Right cardiac atrium (tissue), 5 donors: ENCODE results near the gene KIAA0753. TPM values are rescaled to one million over a fixed set of nuclear protein-coding genes. Genes with fewer than 3 reads are reported as not detected.

Source experiments
- ATAC-seq, 2 donors: fragments of 200-7000 bp; cut with Tn5 transposase; one replicate each; pipeline versions ENCODE4 v1.8.0 to v1.9.1; 2020; ENCODE audit warnings: moderate library complexity in 2 of 2, mild to moderate bottlenecking in 1 of 2
- DNase-seq, 3 donors: peaks; one replicate each; pipeline ENCODE4 v3.0.0-alpha.2; 2020
- H3K27ac ChIP-seq: one replicate; pipeline ENCODE4 v1.5.1; 2013; ENCODE audit warnings: mild to moderate bottlenecking, low read length, control low read depth, moderate library complexity
- H3K27me3 ChIP-seq: one replicate; pipeline ENCODE4 v1.6.1; 2013; ENCODE audit not compliant: control insufficient read depth, insufficient read depth
- H3K4me1 ChIP-seq: one replicate; pipeline ENCODE4 v1.6.1; 2013; ENCODE audit warnings: low read length; ENCODE audit not compliant: control insufficient read depth, insufficient read depth
- H3K4me3 ChIP-seq: one replicate; pipeline ENCODE4 v1.5.1; 2013; ENCODE audit warnings: low read length, control low read depth
- H3K9me3 ChIP-seq: one replicate; pipeline ENCODE4 v1.6.1; 2013; ENCODE audit warnings: low read length; ENCODE audit not compliant: control insufficient read depth
- WGBS: extraction: QIAGEN DNeasy Blood & Tissue Kit; methylation state at CpG from one replicate; pipeline ENCODE4 v1.1.7; 2013; 5-methylcytosine and 5-hydroxymethylcytosine counted together
- intact Hi-C, 4 donors: fragments of 100-400 bp; cut with DNase I; formaldehyde crosslinking; loops; one replicate each; pipeline versions ENCODE4 v1.11.0 to v1.14.0; 2022 to 2023
- long read RNA-seq, 4 donors: library from polyadenylated mRNA; unstranded; transcript quantifications; one replicate each; pipeline ENCODE4 v2.0.0, GENCODE V29; 2020 to 2021
- polyA plus RNA-seq: library from polyadenylated mRNA; stranded (reverse); fragments of 200-250 nt; gene quantifications from one replicate; pipeline ENCODE4 v1.2.3, GENCODE V29; 2013
- total RNA-seq, 4 donors: library from RNA; stranded (reverse); fragmentation: NEBNext Ultra II Directional; extraction: Animal tissue kit (Norgen Biotek cat#: 25700); gene quantifications; one replicate each; pipeline ENCODE4 v1.2.1, GENCODE V29; 2021
- donor health status: healthy with polysubstance abuse.
- donor health status: DM: no; HTN: yes; CAD: no.
- donor health status: DM: no; HTN: no; CAD: no.
- donor health status: DM: no; HTN: yes; CAD: no; lungs with severe emphysema.
- donor health status: DM: yes; HTN: yes; CAD: no.

The KIAA0753 gene
- total RNA-seq (1 to 10 TPM; 5.8 to 9.0 (median 6.6) TPM), polyA plus RNA-seq (2.9 TPM)
- long read RNA-seq, donor 1, partial matches to known transcripts = 1 of 3 reads
- long read RNA-seq, donor 1, other reads (novel, unspliced or antisense) = 2 of 3 reads
- long read RNA-seq, donor 2 = 0 reads
- long read RNA-seq, donor 3, full-length matches to known transcripts = 5 of 10 reads
- long read RNA-seq, donor 3, partial matches to known transcripts = 2 of 10 reads
- long read RNA-seq, donor 3, other reads (novel, unspliced or antisense) = 3 of 10 reads
- long read RNA-seq, donor 4, partial matches to known transcripts = 1 of 1 reads
- long read RNA-seq, donor 4, other reads (novel, unspliced or antisense) = 0 of 1 reads

DNA sequence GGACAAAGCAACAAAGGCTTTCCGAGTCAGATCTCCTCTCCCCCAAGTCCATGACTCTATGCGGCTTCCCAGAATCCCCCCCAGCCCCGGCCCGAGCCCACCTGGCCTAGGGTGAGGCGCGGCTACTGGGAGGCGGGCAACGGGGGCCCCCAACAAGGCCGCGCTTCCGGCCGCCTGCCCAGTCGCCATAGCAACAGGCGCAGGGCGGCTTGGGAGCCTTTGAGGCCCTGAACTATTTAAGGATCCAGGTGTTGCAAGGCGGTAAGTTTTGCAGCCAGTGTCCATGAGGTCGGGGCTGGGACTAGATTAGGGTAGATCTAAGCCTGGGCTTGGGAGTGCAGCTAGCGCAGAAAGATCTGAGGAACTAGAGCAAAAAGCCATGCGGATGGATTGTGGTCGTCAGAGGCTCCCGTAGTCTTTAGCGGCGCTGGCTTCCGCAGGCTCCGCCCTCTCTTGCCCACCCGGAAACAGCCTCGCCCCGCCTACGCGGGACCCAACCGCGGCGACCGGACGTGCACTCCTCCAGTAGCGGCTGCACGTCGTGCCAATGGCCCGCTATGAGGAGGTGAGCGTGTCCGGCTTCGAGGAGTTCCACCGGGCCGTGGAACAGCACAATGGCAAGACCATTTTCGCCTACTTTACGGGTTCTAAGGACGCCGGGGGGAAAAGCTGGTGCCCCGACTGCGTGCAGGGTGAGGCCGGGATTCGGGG lies at the start of gene KIAA0753, which contains the start of gene TXNDC17:
Gene KIAA0753 (minus strand): TSS at position 176 of the 711 bp plus-strand sequence. CDS start 5,608 bp downstream, outside the sequence.
Gene TXNDC17 (plus strand): TSS at position 525 of the 711 bp plus-strand sequence. CDS start 23 bp downstream, at position 548.
- WGBS = under 1% methylated on average over 52 of the region's 52 CpGs
- ATAC-seq = peak; percentile 97 to 98
- Histone ChIP-seq H3K4me3 (peak within 1 kb of the TSS; percentile 96), H3K27me3 (no peaks in the 10 kb centered on the region), H3K27ac (peak within 1 kb of the TSS; percentile 97), H3K4me1 (no peaks in the 10 kb centered on the region), H3K9me3 (no peaks in the 10 kb centered on the region)
- DNase-seq = peak; percentile 95 to 98 (median 97)
- intact Hi-C loops = no loop called here

DNA sequence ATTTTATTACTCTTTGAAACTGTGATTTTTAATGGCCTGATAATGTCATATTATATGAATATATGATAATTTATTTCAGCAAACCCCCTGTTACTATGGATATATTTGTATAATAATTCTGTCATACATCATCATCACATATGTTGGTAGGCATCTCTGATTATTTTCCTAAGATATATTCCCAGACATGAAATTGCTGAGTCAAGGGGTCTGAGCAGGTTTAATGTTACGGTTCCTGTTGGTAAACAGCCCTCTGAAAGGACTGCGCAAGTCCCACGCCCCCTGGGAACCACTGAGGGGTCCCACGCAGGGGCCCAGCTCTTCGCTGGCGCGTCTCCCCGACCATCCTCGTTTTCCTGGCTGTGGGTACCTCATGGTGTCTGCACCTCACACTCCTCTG lies 48.4 kb upstream of the KIAA0753 start:
- Histone ChIP-seq H3K27ac (no peak overlapping the region), H3K27me3 (no peaks in the 10 kb centered on the region), H3K4me1 (no peaks in the 10 kb centered on the region), H3K4me3 (no peak overlapping the region), H3K9me3 (no peaks in the 10 kb centered on the region)
- DNase-seq (no peak), ATAC-seq (no peak)
- intact Hi-C loops = no loop called here
- WGBS = 89% methylated on average over 9 of the region's 9 CpGs

DNA sequence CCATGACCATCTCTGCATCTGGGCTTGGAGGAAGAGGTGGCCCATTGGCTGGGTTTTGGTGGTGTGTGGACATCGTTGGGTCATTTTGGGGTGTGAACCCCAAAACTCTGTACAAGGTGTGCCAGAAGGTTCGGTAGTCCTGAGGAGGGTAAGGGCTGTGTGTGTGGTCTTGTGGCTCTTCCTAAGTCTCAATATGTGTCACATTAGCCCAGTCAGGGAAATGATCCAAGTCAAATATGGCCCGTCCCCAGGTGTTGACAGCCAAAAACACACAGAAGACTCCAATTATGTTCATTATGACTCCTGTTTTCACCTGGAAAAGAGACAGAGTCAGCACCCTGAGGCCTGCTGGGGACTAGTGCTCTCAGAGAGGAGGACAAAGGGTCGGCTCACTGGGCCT lies 45.5 kb upstream of the KIAA0753 start:
- 82% methylated on average over 4 of the region's 4 CpGs for WGBS
- ATAC-seq = no peak
- H3K9me3 ChIP-seq = no peaks in the 10 kb centered on the region
- no peak overlapping the region for H3K4me3 ChIP-seq
- no peaks in the 10 kb centered on the region for H3K4me1 ChIP-seq
- intact Hi-C loops = no loop called here
- DNase-seq = no peak
- no peaks in the 10 kb centered on the region for H3K27me3 ChIP-seq
- H3K27ac ChIP-seq = no peak overlapping the region

DNA sequence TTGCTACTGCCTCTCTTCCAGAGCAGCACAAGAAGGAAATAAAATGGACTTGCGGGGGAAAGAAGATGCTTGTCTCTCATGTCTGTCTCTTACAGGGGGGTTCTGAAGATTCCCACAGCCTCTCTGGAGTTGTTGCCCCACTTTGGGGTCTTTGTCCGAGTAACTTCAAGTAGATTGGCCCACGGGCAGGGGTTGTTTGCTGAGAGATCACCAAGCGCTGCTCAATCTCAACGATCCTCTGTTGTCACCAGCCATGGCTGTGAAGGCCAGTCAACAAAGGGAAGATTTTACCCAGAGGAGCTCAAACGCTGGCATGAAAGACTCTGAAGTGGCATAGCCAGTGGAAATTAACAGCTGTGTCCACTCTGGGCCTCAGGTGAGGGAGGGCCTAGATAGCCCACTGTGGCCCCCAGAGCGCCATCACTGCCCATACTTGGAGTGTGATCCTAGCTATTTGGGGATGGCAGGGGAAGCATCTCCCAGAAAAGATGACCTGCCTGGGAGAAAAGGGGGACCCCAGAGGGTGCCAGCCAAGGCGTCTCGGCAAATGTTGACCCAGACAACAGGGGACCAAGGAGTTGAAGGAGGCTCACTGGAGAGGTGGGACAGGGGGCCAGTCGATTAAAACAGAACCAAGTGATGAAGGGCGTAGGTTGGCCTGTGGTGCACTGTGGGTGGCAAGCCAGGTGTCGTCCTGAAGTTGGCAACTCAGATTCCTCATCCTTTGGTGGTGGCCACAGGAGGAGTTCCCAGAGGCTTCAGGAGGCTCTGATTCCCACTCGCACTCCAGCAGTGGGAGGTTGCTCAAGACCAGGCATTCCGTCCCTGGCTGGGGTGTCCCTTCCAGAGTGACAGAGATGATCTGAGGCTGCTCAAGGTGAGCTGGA lies 44.6 kb upstream of the KIAA0753 start:
- DNase-seq = no peak
- intact Hi-C loops = no loop called here

DNA sequence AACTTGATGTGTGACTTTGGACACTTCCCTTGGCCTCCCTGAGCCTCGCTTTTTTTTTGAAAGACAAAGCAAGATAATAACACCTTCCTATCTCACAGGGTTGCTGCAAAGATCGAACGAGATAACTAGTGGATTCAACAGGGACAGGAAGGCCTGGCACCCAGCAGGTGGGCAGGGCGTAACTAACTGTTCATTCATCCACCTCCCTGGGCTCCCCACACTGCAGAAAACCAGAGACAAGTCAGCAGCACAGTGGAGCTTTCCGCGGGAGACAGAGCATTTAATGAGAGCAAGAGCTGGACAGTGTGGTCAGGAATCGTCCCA lies 43.9 kb upstream of the KIAA0753 start:
- no peak for DNase-seq
- H3K4me1 ChIP-seq = no peaks in the 10 kb centered on the region
- H3K9me3 ChIP-seq = no peaks in the 10 kb centered on the region

More for the DNA sequence above, 44.6 kb upstream of the KIAA0753 start:
- no peaks in the 10 kb centered on the region for H3K4me1 ChIP-seq
- no peak overlapping the region for H3K4me3 ChIP-seq
- ATAC-seq = no peak
- H3K27ac ChIP-seq = no peak overlapping the region
- H3K27me3 ChIP-seq = no peaks in the 10 kb centered on the region
- 76% methylated on average over 14 of the region's 14 CpGs for WGBS
- no peaks in the 10 kb centered on the region for H3K9me3 ChIP-seq

DNA sequence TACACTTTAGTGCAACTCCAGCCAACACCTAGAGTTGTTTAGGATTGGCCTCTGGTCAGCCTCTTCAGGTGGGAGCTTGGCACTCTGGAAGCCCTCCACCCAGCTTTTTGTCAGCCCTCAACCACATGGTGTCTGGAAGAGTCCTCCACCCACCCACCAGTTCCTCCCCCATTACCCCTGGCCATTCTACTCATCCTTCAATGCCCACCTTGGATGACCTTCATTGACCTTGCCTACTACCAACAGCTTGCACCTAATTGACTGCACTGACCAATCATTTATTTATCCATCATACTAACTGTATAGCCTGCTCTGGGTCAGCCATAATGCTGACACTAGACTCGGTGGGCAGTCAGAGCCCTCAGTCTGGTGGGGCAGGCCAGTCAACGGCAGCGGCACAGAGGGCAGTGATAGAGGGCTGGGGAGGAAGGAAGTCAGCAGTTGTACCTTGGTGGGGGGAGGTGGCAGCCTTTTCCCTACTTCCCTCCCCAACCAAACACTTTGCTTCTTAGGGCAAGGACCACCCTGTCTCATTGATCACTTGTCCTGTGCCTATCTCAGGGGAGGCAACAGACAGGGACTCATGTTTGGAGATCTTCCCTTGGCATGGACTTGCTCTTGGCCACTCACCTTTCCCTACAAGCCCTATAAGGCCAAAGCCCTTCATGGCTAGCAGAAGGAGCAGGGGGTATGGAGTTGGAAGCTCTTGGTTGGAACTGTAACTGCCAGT lies 43.4 kb upstream of the KIAA0753 start:
- intact Hi-C loops = no loop called here
- no peak overlapping the region for H3K27ac ChIP-seq
- H3K27me3 ChIP-seq = no peaks in the 10 kb centered on the region
- 87% methylated on average over 3 of the region's 3 CpGs for WGBS
- no peaks in the 10 kb centered on the region for H3K9me3 ChIP-seq
- no peaks in the 10 kb centered on the region for H3K4me1 ChIP-seq
- ATAC-seq (no peak), DNase-seq (no peak)
- no peak overlapping the region for H3K4me3 ChIP-seq

More for the DNA sequence above, 43.9 kb upstream of the KIAA0753 start:
- no peak overlapping the region for H3K4me3 ChIP-seq
- H3K27ac ChIP-seq = no peak overlapping the region
- no peaks in the 10 kb centered on the region for H3K27me3 ChIP-seq
- no peak for ATAC-seq
- 49% methylated on average over 7 of the region's 7 CpGs for WGBS
- intact Hi-C loops = no loop called here

DNA sequence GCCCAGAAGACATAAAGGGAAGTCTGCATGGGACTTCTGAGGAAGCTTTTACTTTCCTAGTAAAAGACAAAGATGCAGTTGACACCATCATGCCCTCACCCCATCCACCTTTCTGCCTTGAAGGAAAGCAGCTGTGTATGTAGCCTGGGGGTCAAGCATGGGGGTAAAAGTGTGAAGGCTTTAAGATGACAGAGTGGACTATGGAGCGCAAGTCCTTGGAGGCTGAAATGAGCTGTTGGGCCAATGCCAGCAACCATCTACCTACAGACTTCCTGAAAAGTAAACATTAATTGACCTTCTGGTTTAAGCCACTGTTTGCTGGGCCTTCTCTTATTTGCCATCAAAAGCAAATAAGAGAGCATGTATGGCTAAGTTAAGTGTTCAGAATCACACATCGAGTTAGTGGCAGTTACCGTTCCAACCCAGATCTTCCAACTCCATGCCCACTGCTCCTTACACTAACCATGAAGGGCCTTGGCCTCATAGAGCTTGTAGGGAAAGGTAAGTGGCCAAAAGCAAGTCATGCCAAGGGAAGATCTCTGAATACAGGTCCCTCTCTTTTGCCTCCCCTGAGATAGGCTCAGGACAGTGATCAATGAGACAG lies 42.7 kb upstream of the KIAA0753 start:
- Histone ChIP-seq H3K4me3 (no peak overlapping the region), H3K9me3 (no peaks in the 10 kb centered on the region), H3K27ac (no peak overlapping the region), H3K27me3 (no peaks in the 10 kb centered on the region), H3K4me1 (no peaks in the 10 kb centered on the region)
- intact Hi-C loops = no loop called here
- WGBS = 94% methylated on average over 3 of the region's 3 CpGs
- DNase-seq = no peak
- no peak for ATAC-seq

DNA sequence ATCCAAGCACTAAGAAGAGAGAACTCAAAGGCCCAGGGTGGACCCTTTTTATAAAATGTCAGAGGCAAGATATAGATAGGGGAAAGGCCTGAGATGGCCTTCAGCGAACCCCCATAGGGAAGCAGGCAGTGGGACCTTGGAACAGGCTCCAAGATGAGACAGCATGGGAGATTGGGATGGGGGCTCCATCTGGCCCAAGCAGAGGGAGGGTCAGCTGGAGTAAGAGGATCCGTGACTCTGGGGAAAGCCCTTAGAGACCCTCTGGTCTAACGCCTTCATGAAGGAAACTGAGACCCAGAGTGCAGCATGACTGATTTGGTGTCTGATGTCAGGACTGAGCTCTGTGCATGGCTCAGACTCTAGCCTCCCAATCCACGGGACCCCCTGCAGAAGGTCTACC lies 41.8 kb upstream of the KIAA0753 start:
- ATAC-seq (no peak), DNase-seq (no peak)
- H3K27me3 ChIP-seq = no peaks in the 10 kb centered on the region
- no peaks in the 10 kb centered on the region for H3K9me3 ChIP-seq
- 86% methylated on average over 4 of the region's 4 CpGs for WGBS
- no peak overlapping the region for H3K27ac ChIP-seq
- H3K4me1 ChIP-seq = no peaks in the 10 kb centered on the region
- intact Hi-C loops = no loop called here
- no peak overlapping the region for H3K4me3 ChIP-seq

DNA sequence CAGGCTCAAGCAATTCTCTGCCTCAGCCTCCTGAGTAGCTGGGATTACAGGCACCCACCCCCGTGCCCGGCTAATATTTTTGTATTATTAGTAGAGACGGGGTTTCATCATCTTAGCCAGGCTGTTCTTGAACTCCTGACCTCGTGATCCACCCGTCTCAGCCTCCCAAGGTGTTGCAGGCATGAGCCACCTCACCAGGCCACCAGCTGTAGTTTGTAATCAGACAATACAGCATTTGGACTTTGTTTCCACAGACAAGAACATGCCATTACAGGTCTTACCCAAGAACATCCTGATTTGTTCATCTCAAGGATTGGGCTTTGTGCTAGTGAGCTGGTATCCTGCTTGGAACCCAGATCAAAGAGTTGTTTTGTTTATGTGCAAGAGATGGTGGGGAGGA lies 41.2 kb upstream of the KIAA0753 start:
- no peak for DNase-seq
- Histone ChIP-seq H3K27ac (no peak overlapping the region), H3K27me3 (no peaks in the 10 kb centered on the region), H3K4me3 (no peak overlapping the region), H3K9me3 (no peaks in the 10 kb centered on the region), H3K4me1 (no peaks in the 10 kb centered on the region)
- 81% methylated on average over 5 of the region's 5 CpGs for WGBS
- ATAC-seq = no peak
- intact Hi-C loops = no loop called here

DNA sequence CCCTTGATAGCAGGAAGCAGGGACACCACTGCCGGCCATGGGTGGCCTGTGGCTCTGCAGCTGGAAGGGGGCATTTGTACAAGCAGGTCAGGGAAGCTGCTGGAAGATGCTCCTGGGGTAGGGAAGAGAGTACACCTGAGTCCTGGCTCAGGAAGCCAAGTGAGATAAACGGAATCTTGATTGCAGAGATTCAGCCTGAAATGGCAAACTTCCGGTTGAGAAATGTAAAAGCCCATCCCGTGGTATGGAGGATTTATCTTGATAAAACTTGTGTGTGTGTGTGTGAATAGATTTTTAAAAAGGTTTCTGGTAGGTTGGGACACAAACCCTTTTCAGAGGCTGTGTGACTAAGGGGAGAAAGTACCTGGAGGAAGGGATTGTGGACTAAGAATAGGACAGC lies 40.7 kb upstream of the KIAA0753 start:
- WGBS = 70% methylated on average over 4 of the region's 4 CpGs
- H3K4me1 ChIP-seq = no peaks in the 10 kb centered on the region
- DNase-seq (no peak), ATAC-seq (no peak)
- H3K9me3 ChIP-seq = no peaks in the 10 kb centered on the region
- no peak overlapping the region for H3K4me3 ChIP-seq
- intact Hi-C loops = no loop called here
- no peak overlapping the region for H3K27ac ChIP-seq
- no peaks in the 10 kb centered on the region for H3K27me3 ChIP-seq
